GM19193 (cell line): Measurements from ENCODE around the gene CNTN3.

Source experiments
- POLR2A ChIP-seq: IDR thresholded peaks from 4 replicates; pipeline ENCODE4 v1.6.1; 2011; ENCODE audit not compliant: insufficient read depth, insufficient read length; ENCODE audit errors: extremely low read depth

The CNTN3 gene

GRCh38 chr3:74623261-74623836, 8.9 kb upstream of the CNTN3 start:
- TF ChIP-seq POLR2A, result no peak

GRCh38 chr3:74621581-74621980, 7.1 kb upstream of the CNTN3 start:
- no peak for TF ChIP-seq POLR2A

GRCh38 chr3:74617776-74618175, 3.3 kb upstream of the CNTN3 start:
- TF ChIP-seq POLR2A, result no peak

GRCh38 chr3:74613521-74614106, 845 bp downstream of the CNTN3 start:
- no peak for TF ChIP-seq POLR2A

DNA sequence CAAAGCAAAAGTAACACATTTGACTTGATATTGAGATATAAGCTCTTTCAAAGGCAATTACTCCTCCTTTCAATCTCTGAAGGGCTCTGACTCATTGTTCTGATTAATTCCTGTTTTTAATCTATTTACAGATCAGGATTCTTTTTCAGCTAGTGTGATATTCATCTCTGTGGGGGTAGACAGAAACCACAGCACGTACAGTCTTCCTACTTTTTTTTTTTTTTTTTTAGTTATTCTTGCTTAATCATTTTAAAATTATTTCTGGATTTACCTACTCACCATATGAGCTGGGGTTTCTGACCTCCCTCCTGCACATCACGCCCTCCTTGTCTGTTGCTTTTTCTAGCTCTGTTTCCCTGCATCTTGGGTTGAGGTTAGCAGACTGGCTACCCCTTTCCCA, 1.4 kb downstream of the CNTN3 start:
- TF ChIP-seq POLR2A, result no peak

DNA sequence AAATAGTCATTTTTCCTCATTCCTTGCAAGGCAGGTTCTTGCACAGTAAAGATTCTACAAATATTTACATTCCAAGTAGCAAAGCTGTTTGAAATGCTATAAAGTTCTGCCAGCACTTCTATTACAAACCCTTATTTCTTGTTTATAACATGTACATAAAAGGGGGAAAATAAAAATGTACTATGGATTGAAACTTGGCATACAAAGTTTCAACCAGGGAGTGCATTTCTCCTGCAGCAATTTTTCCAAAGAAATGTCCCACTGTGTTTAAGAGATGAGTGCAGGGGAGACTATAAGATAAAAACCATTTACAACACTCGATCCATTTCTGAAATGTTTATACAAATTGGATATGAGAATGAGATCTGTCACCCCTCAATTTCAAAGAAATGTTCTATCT, 3.3 kb downstream of the CNTN3 start:
- TF ChIP-seq POLR2A, result no peak

GRCh38 chr3:74607803-74608202, 6.7 kb downstream of the CNTN3 start:
- TF ChIP-seq POLR2A, result no peak

DNA sequence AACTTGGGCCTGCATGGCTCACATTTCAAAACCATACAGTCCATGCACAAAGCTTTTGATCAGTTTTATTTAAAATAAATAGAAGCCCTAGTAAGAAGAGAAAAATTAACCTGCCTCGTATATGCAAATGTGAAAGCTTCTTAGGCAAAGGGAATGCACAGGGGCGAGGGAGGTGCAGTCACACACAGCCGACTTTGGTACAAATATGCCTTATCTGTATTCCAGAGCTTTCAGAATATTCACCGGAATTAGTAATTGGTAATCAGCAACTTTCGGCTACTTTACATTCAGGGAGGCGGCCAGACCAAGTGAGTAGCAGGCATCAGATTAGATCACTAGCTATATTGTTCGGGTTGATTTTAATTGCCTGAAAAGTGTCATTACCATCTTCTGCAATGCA, 7.5 kb downstream of the CNTN3 start:
- no peak for TF ChIP-seq POLR2A

- TF ChIP-seq POLR2A, result no peak
Measured at GRCh38 chr3:74605437-74605836, 9.0 kb downstream of the CNTN3 start.

GRCh38 chr3:74603292-74603691, 11.2 kb downstream of the CNTN3 start:
- no peak for TF ChIP-seq POLR2A

DNA sequence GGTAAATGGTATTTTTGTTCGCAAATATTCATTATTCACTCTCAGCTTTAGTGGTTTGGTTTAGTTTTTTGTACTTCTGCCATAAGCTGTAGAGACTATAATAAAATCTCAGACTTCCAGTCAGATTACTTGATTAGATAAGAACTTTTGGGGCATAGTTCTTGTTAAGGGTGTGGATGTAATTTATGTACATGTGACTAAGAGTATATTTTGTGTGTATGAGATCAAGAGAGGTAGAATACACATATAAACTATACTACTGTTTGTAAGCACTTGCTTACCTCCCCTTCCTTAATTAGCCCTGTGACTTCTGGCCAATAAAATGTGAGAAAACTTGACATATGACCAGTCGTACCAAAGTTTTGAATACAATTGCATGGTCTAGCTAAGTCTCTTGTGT, 12.0 kb downstream of the CNTN3 start:
- no peak for TF ChIP-seq POLR2A

- no peak for TF ChIP-seq POLR2A
Measured at GRCh38 chr3:74601793-74602192, 12.7 kb downstream of the CNTN3 start.

GRCh38 chr3:74599564-74599963, 14.9 kb downstream of the CNTN3 start:
- TF ChIP-seq POLR2A, result no peak

GRCh38 chr3:74593152-74593551, 21.3 kb downstream of the CNTN3 start:
- no peak for TF ChIP-seq POLR2A

DNA sequence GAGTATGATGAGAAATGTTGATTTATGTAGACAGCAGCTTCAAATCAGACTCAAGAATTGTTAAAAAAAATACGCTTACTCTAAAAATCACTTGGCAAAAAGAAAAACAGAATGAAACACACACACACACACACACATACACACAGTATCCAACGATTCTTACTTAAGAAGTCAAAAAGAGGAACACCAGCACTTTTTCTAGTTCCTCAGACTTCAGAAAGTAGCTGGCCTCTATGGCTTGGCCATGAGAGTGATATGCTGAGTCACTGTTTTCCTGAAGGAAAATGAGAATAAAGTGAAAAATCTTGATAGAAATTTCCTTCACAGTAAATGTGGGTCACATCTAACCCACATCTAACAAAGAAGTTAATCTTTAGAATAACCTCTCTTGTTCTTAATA, 22.1 kb downstream of the CNTN3 start:
- no peak for TF ChIP-seq POLR2A

DNA sequence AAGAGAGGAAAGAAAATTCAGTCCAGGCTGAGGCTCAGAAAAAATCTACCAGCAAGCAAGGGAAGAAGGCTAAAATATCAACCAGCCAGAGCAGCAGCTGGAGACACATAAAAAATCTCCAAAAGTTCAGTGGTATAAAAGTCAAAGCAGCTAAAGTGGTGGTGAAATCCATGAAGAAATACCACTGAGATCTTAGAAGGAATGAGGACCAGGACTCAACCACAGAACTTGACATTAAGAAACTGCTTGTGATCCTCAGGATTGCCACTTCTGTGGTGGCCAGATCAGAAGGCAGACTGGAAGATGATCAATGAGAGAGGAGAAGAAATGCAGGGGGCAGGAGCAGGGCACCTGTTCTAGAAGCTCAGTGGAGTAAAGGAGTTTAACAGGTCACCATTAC, 22.5 kb downstream of the CNTN3 start:
- no peak for TF ChIP-seq POLR2A

- TF ChIP-seq POLR2A, result no peak
Measured at GRCh38 chr3:74591342-74591741, 23.1 kb downstream of the CNTN3 start.
